Hepatocyte (in vitro differentiated cells): ENCODE data around the gene KSR2. TPM values are rescaled to one million over a fixed set of nuclear protein-coding genes. Genes with fewer than 3 reads are reported as not detected.
A peak's percentile ranks its signal among the peaks of the same experiment; 100 is the strongest.

Source experiments
- DNase-seq: peaks from one replicate; pipeline ENCODE4 v3.0.0-alpha.2; 2016; ENCODE audit warnings: low spot score
- H2AFZ ChIP-seq: fragments of 200-600 bp; sonication (generic); 2 replicates; pipeline ENCODE4 v1.6.0; 2016; ENCODE audit warnings: antibody characterized with exemption, mild to moderate bottlenecking
- H3K27ac ChIP-seq: fragments of 200-600 bp; sonication (generic); 2 replicates; pipeline ENCODE4 v1.5.1; 2016; ENCODE audit warnings: mild to moderate bottlenecking
- H3K27me3 ChIP-seq: fragments of 200-600 bp; sonication (generic); 2 replicates; pipeline ENCODE4 v1.6.1; 2016
- H3K36me3 ChIP-seq: fragments of 200-600 bp; sonication (generic); replicated peaks from 2 replicates; pipeline ENCODE4 v1.5.1; 2016; ENCODE audit warnings: low read depth; ENCODE audit not compliant: insufficient read depth
- H3K4me1 ChIP-seq: fragments of 200-600 bp; sonication (generic); 2 replicates; pipeline ENCODE4 v1.5.1; 2016; ENCODE audit warnings: mild to moderate bottlenecking, moderate library complexity; ENCODE audit not compliant: insufficient read depth
- H3K4me2 ChIP-seq: fragments of 200-600 bp; sonication (generic); 2 replicates; pipeline ENCODE4 v1.6.0; 2016
- H3K4me3 ChIP-seq: fragments of 200-600 bp; sonication (generic); 2 replicates; pipeline ENCODE4 v1.5.1; 2016; ENCODE audit warnings: mild to moderate bottlenecking
- H3K79me2 ChIP-seq: fragments of 200-600 bp; sonication (generic); 2 replicates; pipeline ENCODE4 v1.6.0; 2017; ENCODE audit warnings: mild to moderate bottlenecking
- H3K9me2 ChIP-seq: fragments of 200-600 bp; sonication (generic); replicated peaks from 2 replicates; pipeline ENCODE4 v1.6.0; 2017; ENCODE audit warnings: mild to moderate bottlenecking; ENCODE audit not compliant: insufficient read depth
- H3K9me3 ChIP-seq: fragments of 200-600 bp; sonication (generic); 2 replicates; pipeline ENCODE4 v1.5.1; 2016; ENCODE audit warnings: low read depth, mild to moderate bottlenecking
- H4K20me1 ChIP-seq: fragments of 200-600 bp; sonication (generic); 2 replicates; pipeline ENCODE4 v1.6.0; 2016; ENCODE audit warnings: mild to moderate bottlenecking; ENCODE audit not compliant: insufficient read depth, poor library complexity, severe bottlenecking
- EZH2 ChIP-seq: fragments of 200-600 bp; sonication (generic); IDR thresholded peaks from 2 replicates; pipeline ENCODE4 v1.6.1; 2016; ENCODE audit warnings: antibody characterized with exemption, mild to moderate bottlenecking, borderline replicate concordance
- EZH2phosphoT487 ChIP-seq: fragments of 200-600 bp; sonication (generic); IDR thresholded peaks from one replicate; pipeline ENCODE4 v1.6.1; 2018; ENCODE audit warnings: antibody characterized with exemption, mild to moderate bottlenecking, low read depth, moderate library complexity; ENCODE audit not compliant: unreplicated experiment, severe bottlenecking
- WGBS: methylation state at CpG from one replicate; pipeline ENCODE4 v1.1.6; 2016; ENCODE audit warnings: low lambda C conversion rate; ENCODE audit errors: missing lambda C conversion rate; 5-methylcytosine and 5-hydroxymethylcytosine counted together
- polyA plus RNA-seq: library from polyadenylated mRNA; unstranded; fragments of >200 nt; fragmentation: Nextera tagmentation; extraction: Ambion mirVana; gene quantifications from 2 replicates; pipeline ENCODE4 v1.2.1, GENCODE V29; 2016
- total RNA-seq: library from RNA; depleted of rRNA; stranded (reverse); fragments of >200 nt; gene quantifications from 2 replicates; pipeline ENCODE4 v1.2.3, GENCODE V29; 2014
- TF ChIP-seq, protein P1 (sequence below): fragments of 200-600 bp; sonication (generic); IDR thresholded peaks from 2 replicates; pipeline ENCODE4 v1.5.1; 2016; ENCODE audit warnings: antibody characterized with exemption, mild to moderate bottlenecking; ENCODE audit not compliant: poor library complexity

KSR2 gene
- total and polyA plus RNA-seq, 2 experiments from 2014 or later, result 0.37 to 0.46 TPM

DNA sequence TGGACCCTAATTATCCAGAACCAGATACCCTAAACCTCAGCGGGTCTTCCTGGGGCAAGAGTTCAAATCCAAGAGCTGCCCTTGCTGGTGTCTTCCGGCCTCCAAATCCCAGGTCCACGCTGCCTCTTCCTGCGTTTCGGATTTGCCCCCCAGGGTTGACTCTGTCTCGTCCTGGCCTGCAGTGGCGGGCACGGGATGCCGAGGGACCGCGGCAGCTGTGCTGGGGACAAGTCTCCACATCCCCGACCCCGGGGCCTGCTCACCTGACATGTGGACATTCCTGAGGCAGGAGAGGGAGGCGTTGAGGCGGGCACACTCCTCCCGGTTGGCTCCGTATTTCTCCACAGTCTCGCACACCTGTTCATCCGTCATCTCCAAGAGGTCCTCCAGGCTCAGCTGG is 113.6 kb downstream of the KSR2 start:
- WGBS, result 95% methylated on average over 19 of the region's 19 CpGs
- TF ChIP-seq EZH2phosphoT487, result no peak
- TF ChIP-seq EZH2, result no peak
- TF ChIP-seq, protein P1, sequence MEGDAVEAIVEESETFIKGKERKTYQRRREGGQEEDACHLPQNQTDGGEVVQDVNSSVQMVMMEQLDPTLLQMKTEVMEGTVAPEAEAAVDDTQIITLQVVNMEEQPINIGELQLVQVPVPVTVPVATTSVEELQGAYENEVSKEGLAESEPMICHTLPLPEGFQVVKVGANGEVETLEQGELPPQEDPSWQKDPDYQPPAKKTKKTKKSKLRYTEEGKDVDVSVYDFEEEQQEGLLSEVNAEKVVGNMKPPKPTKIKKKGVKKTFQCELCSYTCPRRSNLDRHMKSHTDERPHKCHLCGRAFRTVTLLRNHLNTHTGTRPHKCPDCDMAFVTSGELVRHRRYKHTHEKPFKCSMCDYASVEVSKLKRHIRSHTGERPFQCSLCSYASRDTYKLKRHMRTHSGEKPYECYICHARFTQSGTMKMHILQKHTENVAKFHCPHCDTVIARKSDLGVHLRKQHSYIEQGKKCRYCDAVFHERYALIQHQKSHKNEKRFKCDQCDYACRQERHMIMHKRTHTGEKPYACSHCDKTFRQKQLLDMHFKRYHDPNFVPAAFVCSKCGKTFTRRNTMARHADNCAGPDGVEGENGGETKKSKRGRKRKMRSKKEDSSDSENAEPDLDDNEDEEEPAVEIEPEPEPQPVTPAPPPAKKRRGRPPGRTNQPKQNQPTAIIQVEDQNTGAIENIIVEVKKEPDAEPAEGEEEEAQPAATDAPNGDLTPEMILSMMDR, result no peak

DNA sequence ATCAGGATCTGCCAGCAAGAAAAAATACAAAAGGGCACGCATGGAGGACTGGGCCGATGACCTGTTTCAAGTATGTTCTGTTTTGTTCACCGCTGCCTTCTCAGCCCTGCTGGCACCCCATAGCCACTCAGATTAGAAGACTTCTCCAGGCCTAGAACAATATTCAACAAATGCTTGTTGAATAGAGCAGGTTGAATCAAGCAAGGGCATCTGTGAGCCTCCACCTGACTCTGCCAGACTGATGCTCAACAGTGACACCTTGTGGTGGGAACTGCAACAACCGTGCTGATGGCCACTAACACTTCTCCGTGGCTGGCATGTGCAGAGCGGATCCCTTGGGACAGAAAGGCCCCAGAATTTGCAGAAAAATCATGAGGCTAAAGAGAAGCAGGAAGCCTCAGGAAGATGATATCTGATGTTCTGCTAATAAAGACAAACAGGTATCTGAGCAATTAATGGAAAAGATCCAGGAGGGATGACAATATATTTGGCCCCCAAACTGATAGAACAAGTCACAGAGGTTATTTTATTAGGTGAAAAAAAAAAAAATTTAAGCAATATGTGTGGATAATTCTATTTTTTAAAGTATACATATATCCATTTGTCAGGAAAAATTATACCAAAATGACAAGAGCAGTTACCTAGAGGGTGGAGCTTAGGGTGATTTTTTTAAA is 114.3 kb downstream of the KSR2 start:
- Histone ChIP-seq H3K9me3 (no peaks in the 10 kb centered on the region), H3K4me1 (peaks cover 6% of the 10 kb centered on the region), H3K36me3 (no peaks in the 10 kb centered on the region), H4K20me1 (no peaks in the 10 kb centered on the region), H3K9me2 (no peaks in the 10 kb centered on the region), H3K27me3 (no peaks in the 10 kb centered on the region), H3K4me2 (no peak overlapping the region), H3K79me2 (no peaks in the 10 kb centered on the region), H3K4me3 (no peak overlapping the region), H3K27ac (peak overlapping the region; percentile 94), H2AFZ (no peak overlapping the region)
- DNase-seq, result peak; percentile 81
- TF ChIP-seq, protein P1, result peak; percentile 59
- no peak for TF ChIP-seq EZH2
- 47% methylated on average over 6 of the region's 6 CpGs for whole genome bisulfite sequencing

More for the DNA sequence above, 113.6 kb downstream of the KSR2 start:
- Histone ChIP-seq H3K27ac (no peak overlapping the region), H3K27me3 (no peaks in the 10 kb centered on the region), H2AFZ (no peak overlapping the region), H4K20me1 (no peaks in the 10 kb centered on the region), H3K4me2 (no peak overlapping the region), H3K79me2 (no peaks in the 10 kb centered on the region), H3K4me1 (peaks cover 6% of the 10 kb centered on the region), H3K9me2 (no peaks in the 10 kb centered on the region), H3K4me3 (no peak overlapping the region), H3K9me3 (no peaks in the 10 kb centered on the region), H3K36me3 (no peaks in the 10 kb centered on the region)
- no peak for DNase-seq

DNA sequence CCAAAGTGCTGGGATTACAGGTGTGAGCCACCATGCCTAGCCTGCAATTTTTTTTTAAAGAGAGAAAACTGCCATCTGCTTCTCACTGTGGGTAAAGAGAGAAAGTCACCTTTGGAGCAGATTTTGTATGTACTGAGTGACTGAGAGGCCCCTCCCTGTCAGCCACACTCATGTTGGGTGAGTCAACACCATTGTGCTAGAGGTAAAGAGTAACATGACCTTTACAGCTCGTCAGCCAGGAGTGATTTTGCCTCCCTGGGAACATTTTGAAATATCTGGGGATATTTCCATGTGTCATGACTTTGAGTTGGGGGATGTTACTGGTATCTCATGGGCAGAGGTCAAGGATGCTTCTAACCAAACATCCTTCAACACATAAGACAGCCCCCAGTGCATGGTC is 115.2 kb downstream of the KSR2 start:
- H4K20me1 ChIP-seq, result no peaks in the 10 kb centered on the region
- no peak overlapping the region for H2AFZ ChIP-seq
- no peaks in the 10 kb centered on the region for H3K9me2 ChIP-seq
- no peaks in the 10 kb centered on the region for H3K36me3 ChIP-seq
- no peak for TF ChIP-seq EZH2phosphoT487
- TF ChIP-seq EZH2, result no peak
- TF ChIP-seq, protein P1, result no peak
- H3K4me1 ChIP-seq, result peaks cover 6% of the 10 kb centered on the region
- H3K4me3 ChIP-seq, result no peak overlapping the region
- no peaks in the 10 kb centered on the region for H3K9me3 ChIP-seq
- WGBS, result 19% methylated on average over 1 of the region's 1 CpG
- H3K4me2 ChIP-seq, result no peak overlapping the region
- no peaks in the 10 kb centered on the region for H3K79me2 ChIP-seq
- peak; percentile 81 for DNase-seq
- no peaks in the 10 kb centered on the region for H3K27me3 ChIP-seq
- peak overlapping the region; percentile 94 for H3K27ac ChIP-seq
